Fibroblast of skin of left quadriceps (primary cell): ENCODE measurements around the gene CREBBP.

Experiments used
- DNase-seq, 2 experiments: peaks; one replicate each; pipeline ENCODE4 v3.0.0-alpha.2; 2013; ENCODE audit warnings: low read depth in 2 of 2

CREBBP gene

DNA sequence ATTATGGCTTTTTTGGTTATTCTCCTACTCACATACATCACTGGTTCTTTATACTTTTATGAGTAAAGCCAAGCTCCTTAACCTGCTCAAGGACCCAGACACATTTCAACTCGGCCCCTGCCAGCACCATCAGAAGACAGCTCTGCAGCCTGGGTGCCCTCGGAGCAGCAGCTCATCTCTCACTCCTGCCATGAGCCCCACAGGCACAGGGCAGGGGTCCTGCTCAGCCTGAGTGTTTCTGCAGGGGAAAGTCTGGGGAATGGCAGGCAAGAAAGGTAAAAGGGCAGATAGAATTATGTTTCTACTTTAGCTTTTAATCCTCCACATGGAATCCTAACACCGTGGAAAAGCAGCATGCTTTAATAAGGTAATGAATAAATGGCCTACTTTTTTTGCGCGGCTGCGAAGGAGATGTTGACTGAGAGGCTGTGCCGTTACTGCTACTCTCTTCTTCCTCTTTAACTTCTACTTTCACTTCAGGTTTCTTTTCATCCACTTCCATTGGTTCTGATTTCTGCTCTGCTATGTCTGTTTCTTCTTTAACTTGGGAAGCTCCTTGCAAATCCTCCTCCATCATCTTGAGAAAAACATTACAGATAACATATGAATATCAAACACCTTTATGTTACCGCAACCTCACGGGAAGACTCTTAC, 113.1 kb downstream of the CREBBP start:
- no peak for DNase-seq

DNA sequence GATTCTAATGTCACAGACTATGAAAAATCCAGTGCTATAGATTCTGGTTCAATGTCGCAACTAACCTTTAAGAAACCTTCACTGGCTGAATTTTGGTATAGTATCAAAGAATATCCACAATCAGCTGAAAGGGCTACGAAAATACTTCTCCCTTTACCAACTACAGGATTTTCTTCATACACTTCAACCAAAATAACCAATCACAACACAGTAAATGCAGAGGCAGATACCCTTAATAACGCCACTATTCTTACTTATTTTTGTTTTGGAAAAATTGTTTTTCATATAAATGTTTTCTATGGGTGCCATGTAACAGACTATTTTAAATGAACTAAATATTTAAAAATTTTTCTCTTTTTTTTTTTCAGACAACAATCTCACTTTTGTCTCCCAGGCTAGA, 114.3 kb downstream of the CREBBP start:
- no peak for DNase-seq

- no peak for DNase-seq
These were observed 116.1 kb downstream of the CREBBP start for GRCh38 chr16:3764409-3764808.

DNA sequence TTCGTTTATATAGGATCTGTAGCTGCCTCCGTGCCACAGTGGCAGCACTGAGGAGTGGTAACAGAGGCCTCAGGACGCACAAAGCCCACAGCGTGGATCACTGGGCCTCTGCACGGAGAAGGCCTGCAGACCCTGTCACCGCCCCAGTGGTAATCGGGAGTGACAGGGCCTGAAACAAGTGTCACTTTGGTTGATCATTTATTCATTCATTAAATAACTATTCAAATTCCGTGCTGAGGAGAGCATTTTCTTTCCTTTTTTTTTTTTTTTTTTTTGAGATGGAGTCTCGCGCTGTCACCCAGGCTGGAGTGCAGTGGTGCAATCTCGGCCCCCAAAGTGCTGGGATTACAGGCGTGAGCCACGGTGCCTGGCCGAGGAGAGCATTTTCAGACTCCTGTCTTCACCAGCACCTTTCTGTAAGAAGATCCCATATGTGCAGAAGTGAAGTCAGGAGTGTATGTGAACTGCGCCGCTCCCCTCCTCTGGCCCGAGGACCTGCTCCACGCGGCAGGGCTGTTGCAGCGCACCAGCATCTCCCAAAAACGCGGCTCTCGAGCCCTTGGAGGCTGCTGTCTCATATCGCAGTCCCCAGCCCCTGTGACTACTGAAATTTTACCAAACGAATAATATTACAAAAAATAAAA, 118.3 kb downstream of the CREBBP start:
- DNase-seq, result no peak

DNA sequence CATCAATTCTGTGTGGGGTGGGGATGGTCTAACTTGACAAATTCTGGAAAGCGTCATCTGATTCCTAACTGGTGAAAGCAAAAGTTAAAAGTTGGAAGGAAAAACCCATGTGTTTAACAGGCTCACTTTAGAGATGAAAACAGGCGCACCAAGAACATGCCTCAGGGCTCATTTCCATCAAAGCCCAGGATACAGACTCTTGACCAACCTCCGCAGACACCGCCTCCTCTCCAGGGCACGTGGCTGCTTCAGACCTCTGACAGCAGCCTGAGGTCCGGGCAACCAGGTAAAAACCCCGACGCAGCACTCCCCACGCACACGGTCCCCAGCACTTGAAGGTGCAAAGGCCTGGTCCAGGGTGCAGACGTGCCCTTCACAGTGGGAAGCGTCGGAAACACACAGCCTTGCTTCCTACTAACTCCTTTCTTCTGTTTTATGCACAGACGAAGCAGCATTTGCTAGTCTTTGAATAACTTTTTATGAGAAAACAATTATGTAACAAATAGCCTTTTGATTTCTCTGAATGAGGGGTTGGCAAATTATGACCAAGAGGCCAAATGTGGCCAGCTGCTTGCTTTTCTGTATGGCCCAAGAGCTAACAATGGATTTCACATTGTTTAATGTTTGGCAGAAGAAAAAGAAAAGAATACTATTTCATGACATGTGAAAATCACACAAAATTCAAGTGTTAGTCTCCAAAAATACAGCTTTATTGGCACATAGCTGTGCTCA, 119.0 kb downstream of the CREBBP start:
- no peak for DNase-seq

GRCh38 chr16:3760518-3760917, 120.0 kb downstream of the CREBBP start:
- DNase-seq, result no peak

DNA sequence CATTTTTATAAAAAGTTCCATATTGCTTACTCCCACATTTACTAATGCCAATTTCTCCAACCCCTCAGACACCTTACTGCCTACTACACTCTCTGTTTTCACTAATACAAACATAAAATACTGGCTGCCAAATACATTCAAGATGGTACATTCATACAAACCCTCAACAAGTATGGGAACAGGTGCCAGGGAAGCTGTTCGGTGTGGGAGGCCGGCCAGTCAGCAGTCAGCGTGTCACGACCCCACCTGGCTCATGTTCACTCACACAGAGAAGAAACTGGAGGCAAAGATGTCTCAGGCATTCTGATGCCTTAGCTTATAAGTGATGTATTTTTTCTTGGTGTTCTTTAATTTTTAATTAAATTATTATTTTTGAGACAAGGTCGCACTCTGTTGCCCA, 120.8 kb downstream of the CREBBP start:
- no peak for DNase-seq

- no peak for DNase-seq
These were observed 124.4 kb downstream of the CREBBP start for GRCh38 chr16:3756113-3756512.

GRCh38 chr16:3755249-3755648, 125.3 kb downstream of the CREBBP start:
- DNase-seq, result no peak

DNA sequence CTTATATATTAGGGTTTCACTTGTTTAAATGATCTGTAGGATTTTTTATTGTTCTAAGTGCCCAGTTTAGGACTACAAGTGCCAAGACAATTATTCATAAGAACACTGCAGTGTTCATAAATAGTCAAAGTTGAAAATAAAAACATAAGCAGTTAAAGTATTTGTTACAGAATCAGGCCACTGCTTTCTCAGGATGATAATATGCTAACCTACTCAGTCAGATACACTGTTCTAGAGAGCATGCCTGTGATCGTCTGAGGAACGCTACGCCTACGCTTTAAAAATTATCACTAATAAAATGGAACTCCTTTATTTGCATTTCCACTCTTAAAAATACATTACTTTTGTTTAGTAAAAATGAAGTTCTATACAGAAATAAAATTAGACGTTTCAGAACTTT, 125.7 kb downstream of the CREBBP start:
- no peak for DNase-seq

- DNase-seq, result peak; percentile 18 to 20
These were observed 126.3 kb downstream of the CREBBP start for GRCh38 chr16:3754081-3754703.

GRCh38 chr16:3752984-3753383, 127.5 kb downstream of the CREBBP start:
- DNase-seq, result no peak

GRCh38 chr16:3751878-3752277, 128.6 kb downstream of the CREBBP start:
- no peak for DNase-seq

- DNase-seq, result no peak
These were observed 132.2 kb downstream of the CREBBP start for GRCh38 chr16:3748307-3748706.

- no peak for DNase-seq
These were observed 134.7 kb downstream of the CREBBP start for GRCh38 chr16:3745751-3746355.

GRCh38 chr16:3744018-3744417, 136.5 kb downstream of the CREBBP start:
- no peak for DNase-seq

- DNase-seq, result no peak
These were observed 139.6 kb downstream of the CREBBP start for GRCh38 chr16:3740934-3741333.

- no peak for DNase-seq
These were observed 140.3 kb downstream of the CREBBP start for GRCh38 chr16:3740186-3740585.

DNA sequence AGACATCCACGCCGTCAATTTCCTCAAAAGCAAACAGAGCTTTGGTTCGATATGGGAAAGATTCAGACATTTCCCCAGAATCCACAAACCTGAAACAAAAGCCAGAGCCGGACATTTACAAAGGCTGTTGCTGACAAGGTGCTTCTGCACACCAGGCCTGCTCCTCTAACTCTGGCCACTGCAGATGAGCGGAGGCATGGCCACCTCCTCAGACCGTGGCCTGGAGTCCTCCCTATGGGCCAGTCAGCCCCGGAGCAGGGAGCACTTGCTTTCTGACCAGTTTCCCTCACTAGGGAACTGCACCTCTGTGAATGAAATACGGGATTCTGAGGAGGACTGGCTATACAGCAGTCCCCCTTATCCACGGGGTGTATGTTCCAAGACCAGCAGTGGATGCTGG, 140.9 kb downstream of the CREBBP start:
- DNase-seq, result no peak

GRCh38 chr16:3738541-3738940, 142.0 kb downstream of the CREBBP start:
- DNase-seq, result no peak

DNA sequence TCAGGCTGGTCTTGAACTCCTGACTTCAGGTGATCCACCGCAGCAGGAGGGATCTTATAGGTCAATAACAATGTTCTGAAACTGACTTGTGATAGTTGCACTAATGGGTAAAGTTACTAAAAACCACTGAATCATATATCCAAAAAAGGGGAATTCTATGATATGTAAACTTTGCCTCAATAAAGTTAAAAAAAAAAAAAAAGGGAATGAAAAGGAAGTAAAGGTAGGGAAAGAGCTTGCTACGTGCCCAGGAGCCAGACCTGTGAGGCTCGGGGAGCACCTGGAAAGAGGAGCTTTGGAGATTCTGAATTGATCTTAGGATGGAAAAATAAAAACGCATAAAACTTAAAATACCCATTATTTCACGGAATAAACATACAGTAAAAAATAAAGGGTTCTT, 142.4 kb downstream of the CREBBP start:
- DNase-seq, result no peak

GRCh38 chr16:3737181-3737580, 143.3 kb downstream of the CREBBP start:
- no peak for DNase-seq
